Small intestine (tissue), 7 donors: ENCODE data around the gene MAP3K20. TPM values are rescaled to one million over a fixed set of nuclear protein-coding genes. Genes with fewer than 3 reads are reported as not detected.

ENCODE experiments used
- DNase-seq, 2 donors: peaks; one replicate each; pipeline versions ENCODE4 v3.0.0 to v3.0.0-alpha.2; 2013
- FAIRE-seq: peaks from 2 replicates; lab custom pipeline; 2012; peaks lifted over from hg19 to GRCh38; lab: Jason Lieb, UNC
- H3K27ac ChIP-seq, 3 donors: one replicate each; pipeline ENCODE4 v1.5.1; 2013; ENCODE audit warnings: low read length in 2 of 3, mild to moderate bottlenecking in 2 of 3, control low read depth in 1 of 3, inconsistent platforms in 1 of 3, low read depth in 1 of 3, moderate library complexity in 1 of 3
- H3K27me3 ChIP-seq, 3 donors: one replicate each; pipeline ENCODE4 v1.6.1; 2013; ENCODE audit warnings: low read length in 3 of 3, inconsistent platforms in 1 of 3; ENCODE audit not compliant: control insufficient read depth in 3 of 3, insufficient read depth in 3 of 3
- H3K36me3 ChIP-seq, 3 donors: one replicate each; pipeline ENCODE4 v1.6.1; 2013; ENCODE audit warnings: low read length in 3 of 3, inconsistent platforms in 1 of 3, low read depth in 1 of 3, mild to moderate bottlenecking in 1 of 3, moderate library complexity in 1 of 3; ENCODE audit not compliant: control insufficient read depth in 3 of 3, insufficient read depth in 2 of 3
- H3K4me1 ChIP-seq, 3 donors: one replicate each; pipeline ENCODE4 v1.6.1; 2013; ENCODE audit warnings: low read length in 2 of 3, inconsistent platforms in 1 of 3, low read depth in 1 of 3, mild to moderate bottlenecking in 1 of 3, moderate library complexity in 1 of 3; ENCODE audit not compliant: control insufficient read depth in 3 of 3, insufficient read depth in 2 of 3
- H3K4me3 ChIP-seq, 3 donors: one replicate each; pipeline ENCODE4 v1.5.1; 2013; ENCODE audit warnings: low read length in 3 of 3, control low read depth in 1 of 3, inconsistent platforms in 1 of 3, low read depth in 1 of 3, mild to moderate bottlenecking in 1 of 3, moderate library complexity in 1 of 3
- H3K9me3 ChIP-seq, 2 donors: one replicate each; pipeline ENCODE4 v1.6.1; 2013; ENCODE audit warnings: low read depth in 1 of 2, low read length in 1 of 2; ENCODE audit not compliant: control insufficient read depth in 2 of 2, insufficient read depth in 1 of 2
- WGBS, 3 donors: extraction: QIAGEN DNeasy Blood & Tissue Kit; methylation state at CpG; one replicate each; pipeline ENCODE4 v1.1.7; 2013; 5-methylcytosine and 5-hydroxymethylcytosine counted together
- polyA plus RNA-seq, 4 donors: library from polyadenylated mRNA; stranded (reverse) in 3 of 4; unstranded in 1 of 4; fragments of 200-250 nt in 3 of 4; fragments of 120-200 nt in 1 of 4; gene quantifications; one replicate each; pipeline versions ENCODE4 v1.2.1 to v1.2.3, GENCODE V29; 2013
- donor health status: healthy with polysubstance abuse.
- donor health status: control.
- donor health status: control.
- donor health status: Bipolar disorder and iron deficiency.
- donor health status: healthy.

Gene MAP3K20
- polyA plus RNA-seq, 4 donors, result 2.0 to 24.5 (median 13.5) TPM

GRCh38 chr2:173145454-173145853 is 69.8 kb downstream of the MAP3K20 start:
- FAIRE-seq (no peak), DNase-seq (no peak)
- Histone ChIP-seq H3K36me3 (peaks cover 0 to 2% (median 0%) of the 10 kb centered on the region in 3 donors), H3K9me3 (peaks cover 0 to 3% of the 10 kb centered on the region in 2 donors), H3K27ac (no peak overlapping the region), H3K27me3 (no peaks in the 10 kb centered on the region), H3K4me1 (no peaks in the 10 kb centered on the region), H3K4me3 (no peak overlapping the region)

DNA sequence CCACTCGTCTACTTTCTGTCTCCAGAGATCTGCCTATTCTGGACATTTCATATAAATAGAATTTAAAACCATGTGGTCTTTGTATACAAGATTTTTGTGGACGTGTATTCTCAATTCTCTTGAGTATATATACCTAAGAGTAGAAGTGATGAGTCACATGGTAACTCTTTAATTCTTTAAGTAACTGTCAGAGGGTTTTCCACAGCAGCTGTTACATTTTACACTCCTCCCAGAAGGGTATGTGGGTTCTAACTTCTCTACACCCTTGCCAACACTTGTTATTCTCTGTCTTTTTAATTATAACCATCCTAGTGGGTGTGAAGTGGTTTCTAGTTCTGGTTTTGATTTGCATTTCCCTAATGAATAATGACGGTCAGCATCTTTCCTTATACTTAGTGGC is 70.9 kb downstream of the MAP3K20 start:
- Histone ChIP-seq H3K36me3 (peaks cover 0 to 2% (median 0%) of the 10 kb centered on the region in 3 donors), H3K9me3 (peaks cover 0 to 3% of the 10 kb centered on the region in 2 donors), H3K4me3 (no peak overlapping the region), H3K27ac (no peak overlapping the region), H3K27me3 (no peaks in the 10 kb centered on the region), H3K4me1 (no peaks in the 10 kb centered on the region)
- FAIRE-seq (no peak), DNase-seq (no peak)
- WGBS, 3 donors, result 70 to 80% (median 71%) methylated on average over 3 of the region's 3 CpGs

DNA sequence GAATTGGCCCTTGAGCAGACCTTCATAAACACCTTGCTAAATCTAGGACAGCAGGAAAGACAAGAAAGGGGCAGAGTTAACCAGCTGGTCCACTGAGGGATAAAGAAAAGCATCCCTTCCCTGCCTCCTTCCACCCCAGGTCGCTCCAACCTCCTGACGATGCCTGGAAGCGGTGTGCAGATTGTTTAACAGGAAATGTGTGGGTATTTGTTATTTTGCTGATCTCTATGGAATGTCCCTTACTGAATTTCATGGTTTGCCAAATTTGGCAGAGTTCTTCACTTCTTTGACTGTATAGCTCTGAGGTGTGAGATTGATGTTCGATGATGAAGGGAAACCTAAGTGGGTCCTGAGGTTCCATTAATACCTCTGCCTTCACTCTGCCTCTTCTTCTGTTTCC is 72.9 kb downstream of the MAP3K20 start:
- Histone ChIP-seq H3K4me3 (no peak overlapping the region), H3K9me3 (no peaks in the 10 kb centered on the region), H3K27me3 (no peaks in the 10 kb centered on the region), H3K27ac (no peak overlapping the region), H3K4me1 (peaks cover 0 to 7% (median 0%) of the 10 kb centered on the region in 3 donors), H3K36me3 (no peaks in the 10 kb centered on the region)
- no peak for DNase-seq
- FAIRE-seq, result no peak
- WGBS, 3 donors, result 80 to 92% (median 83%) methylated on average over 4 of the region's 4 CpGs

GRCh38 chr2:173149491-173149890 is 73.8 kb downstream of the MAP3K20 start:
- no peaks in the 10 kb centered on the region for H3K36me3 ChIP-seq
- no peak overlapping the region for H3K4me3 ChIP-seq
- no peak for DNase-seq
- H3K4me1 ChIP-seq, result peaks cover 0 to 7% (median 0%) of the 10 kb centered on the region in 3 donors
- no peaks in the 10 kb centered on the region for H3K27me3 ChIP-seq
- H3K27ac ChIP-seq, result no peak overlapping the region
- no peaks in the 10 kb centered on the region for H3K9me3 ChIP-seq
- 67 to 82% (median 69%) methylated on average over 4 of the region's 4 CpGs for WGBS, 3 donors
- FAIRE-seq, result no peak

- Histone ChIP-seq H3K27ac (no peak overlapping the region), H3K4me1 (peaks cover 0 to 7% (median 0%) of the 10 kb centered on the region in 3 donors), H3K27me3 (no peaks in the 10 kb centered on the region), H3K4me3 (no peak overlapping the region), H3K9me3 (no peaks in the 10 kb centered on the region), H3K36me3 (no peaks in the 10 kb centered on the region)
- DNase-seq (no peak), FAIRE-seq (no peak)
- 75 to 82% (median 80%) methylated on average over 2 of the region's 2 CpGs for WGBS, 3 donors
These were observed 74.4 kb downstream of the MAP3K20 start for GRCh38 chr2:173150087-173150486.

DNA sequence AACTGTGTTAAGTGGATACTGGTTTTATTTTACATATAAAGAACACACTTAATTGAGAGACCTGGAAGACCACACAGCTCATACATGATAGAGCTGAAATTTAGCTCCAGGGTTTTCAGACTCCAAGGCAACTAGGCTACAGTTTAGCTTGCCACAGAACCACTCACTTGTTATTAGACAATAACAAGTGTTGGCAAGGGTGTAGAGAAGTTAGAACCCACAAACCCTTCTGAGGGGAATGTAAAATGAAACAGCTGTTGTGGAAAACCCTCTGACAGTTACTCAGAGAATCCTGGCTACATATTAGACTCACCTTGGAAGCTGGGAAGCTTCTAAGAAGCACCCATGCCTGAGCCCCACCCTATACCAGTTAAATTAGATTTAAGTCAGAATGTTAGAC is 75.3 kb downstream of the MAP3K20 start:
- Histone ChIP-seq H3K36me3 (no peaks in the 10 kb centered on the region), H3K27ac (no peak overlapping the region), H3K9me3 (no peaks in the 10 kb centered on the region), H3K27me3 (no peaks in the 10 kb centered on the region), H3K4me3 (no peak overlapping the region), H3K4me1 (peaks cover 0 to 7% (median 0%) of the 10 kb centered on the region in 3 donors)
- no peak for DNase-seq
- no peak for FAIRE-seq

GRCh38 chr2:173151671-173152401 is 76.2 kb downstream of the MAP3K20 start:
- no peak for DNase-seq

GRCh38 chr2:173153301-173153885 is 77.7 kb downstream of the MAP3K20 start:
- peaks cover 0 to 4% of the 10 kb centered on the region in 2 donors for H3K9me3 ChIP-seq
- H3K4me3 ChIP-seq, result no peak overlapping the region
- no peaks in the 10 kb centered on the region for H3K27me3 ChIP-seq
- H3K27ac ChIP-seq, result no peak overlapping the region
- DNase-seq, result no peak
- 94 to 100% (median 97%) methylated on average over 1 of the region's 1 CpG for WGBS, 3 donors
- no peak for FAIRE-seq
- H3K36me3 ChIP-seq, result peaks cover 0 to 2% (median 0%) of the 10 kb centered on the region in 3 donors
- peaks cover 0 to 7% (median 0%) of the 10 kb centered on the region in 3 donors for H3K4me1 ChIP-seq

More at GRCh38 chr2:173151671-173152401, 76.2 kb downstream of the MAP3K20 start:
- Histone ChIP-seq H3K27me3 (no peaks in the 10 kb centered on the region), H3K27ac (no peak overlapping the region), H3K4me1 (peaks cover 0 to 7% (median 0%) of the 10 kb centered on the region in 3 donors), H3K36me3 (peaks cover 0 to 2% (median 0%) of the 10 kb centered on the region in 3 donors), H3K4me3 (no peak overlapping the region), H3K9me3 (peaks cover 0 to 4% of the 10 kb centered on the region in 2 donors)
- 22 to 45% (median 29%) methylated on average over 3 of the region's 3 CpGs for WGBS, 3 donors
- FAIRE-seq, result no peak
